Vagina (tissue), 2 donors: ENCODE measurements around the gene ALKBH8.
"Not testable (repeated sequence)": the region's sequence is repeated elsewhere in the genome, so short reads cannot be mapped to it uniquely, and the experiment has no call there.

Source experiments
- CTCF ChIP-seq, 3 experiments: fragments of 450-650 bp in 2 of 3; fragments of 200-600 bp in 1 of 3; sonication (generic) in 1 of 3; IDR thresholded peaks; one replicate each; pipeline ENCODE4 v1.5.1; 2017 to 2019; ENCODE audit warnings: antibody characterized with exemption in 3 of 3, mild to moderate bottlenecking in 2 of 3, moderate library complexity in 2 of 3
- POLR2A ChIP-seq, 2 donors: fragments of 450-650 bp; IDR thresholded peaks; one replicate each; pipeline ENCODE4 v1.6.1; 2017; ENCODE audit warnings: antibody characterized with exemption in 2 of 2, mild to moderate bottlenecking in 2 of 2, moderate library complexity in 2 of 2
- POLR2AphosphoS5 ChIP-seq, 2 donors: sonication (generic); formaldehyde crosslinking; IDR thresholded peaks; one replicate each; pipeline ENCODE4 v1.9.0; 2017; ENCODE audit warnings: antibody characterized with exemption in 2 of 2, mild to moderate bottlenecking in 2 of 2, low read depth in 1 of 2; ENCODE audit not compliant: insufficient read depth in 1 of 2

DNA sequence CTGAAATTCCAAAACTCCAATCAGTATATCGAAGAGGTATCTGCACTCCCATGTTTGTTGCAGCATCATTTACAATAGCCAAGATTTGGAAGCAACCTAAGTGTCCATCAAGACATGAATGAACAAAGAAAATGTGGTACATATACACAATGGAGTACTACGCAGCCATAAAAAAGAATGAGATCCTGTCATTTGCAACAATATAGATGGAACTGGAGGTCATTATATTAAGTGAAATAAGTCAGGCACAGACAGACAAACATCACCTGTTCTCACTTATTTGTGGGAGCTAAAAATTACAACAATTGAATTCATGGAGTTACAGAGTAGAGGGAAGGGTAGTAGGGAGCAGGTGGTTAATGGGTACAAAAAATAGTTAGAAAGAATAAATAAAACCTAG lies 13.6 kb upstream of the ALKBH8 start:
- TF ChIP-seq POLR2AphosphoS5 (IDR thresholded peaks at IDR 0.05; ENCODE audit: insufficient read depth in 1 of 2, low read depth in 1 of 2); CTCF (IDR thresholded peaks at IDR 0.05); POLR2A (IDR thresholded peaks at IDR 0.05): not testable (repeated sequence)
